HCT116 (cell line): ENCODE data around the gene HAUS6. TPM values are rescaled to one million over a fixed set of nuclear protein-coding genes. Genes with fewer than 3 reads are reported as not detected.

Experiments used
- ATAC-seq: fragments of 200-7000 bp; cut with Tn5 transposase; 2 replicates; pipeline ENCODE4 v1.9.1; 2020; ENCODE audit warnings: mild to moderate bottlenecking, moderate library complexity
- BruUV-seq: library from RNA; stranded (reverse); fragments of 400-500 nt; replicated peaks from 2 replicates; lab custom pipeline; 2021; lab: Mats Ljungman, UMichigan
- CTCF ChIA-PET: fragments of 300-600 bp; sonication (Branson Sonifier 250); formaldehyde crosslinking; loops from one replicate; lab custom pipeline; 2021; ENCODE audit warnings: antibody characterized with exemption; lab: Charles Lee
- POLR2A ChIA-PET: fragments of 300-600, 350-600 bp; sonication (Branson Sonifier 250); formaldehyde crosslinking; loops from one replicate; lab custom pipeline; 2021; ENCODE audit warnings: antibody characterized with exemption; lab: Charles Lee
- RAD21 ChIA-PET, 2 experiments: fragments of 300-600 bp; sonication (Branson Sonifier 250); formaldehyde crosslinking; loops; one replicate each; lab custom pipeline; 2023; ENCODE audit warnings: low total read pairs in 2 of 2; ENCODE audit not compliant: uncharacterized antibody in 2 of 2, unreplicated experiment in 2 of 2, low non-redundant PET in 1 of 2; lab: Charles Lee
- DNase-seq: peaks from one replicate; pipeline ENCODE4 v3.0.0-alpha.2; 2010; ENCODE audit warnings: low read depth, low spot score
- H2AFZ ChIP-seq: fragments of 200-600 bp; shearing (Covaris generic), sonication (generic); 2 replicates; pipeline ENCODE4 v1.6.1; 2017; ENCODE audit warnings: low read depth, mixed run types, mixed read lengths, antibody characterized with exemption, low read length; ENCODE audit not compliant: poor library complexity, severe bottlenecking
- H3K27ac ChIP-seq: 2 replicates; pipeline ENCODE4 v1.5.1; 2012; ENCODE audit warnings: low read depth, low read length
- H3K27me3 ChIP-seq: fragments of 200-600 bp; sonication (generic); 2 replicates; pipeline ENCODE4 v1.6.1; 2016; ENCODE audit warnings: mixed run types, low read length, mixed read lengths; ENCODE audit not compliant: insufficient read depth
- H3K36me3 ChIP-seq, 2 experiments: fragments of 200-500 bp in 1 of 2; fragments of 200-600 bp in 1 of 2; sonication (Bioruptor generic) in 1 of 2; sonication (generic) in 1 of 2; 2 replicates each; pipeline versions ENCODE4 v1.5.1 to v1.6.1; 2014 to 2016; ENCODE audit warnings: low read length in 2 of 2, inconsistent platforms in 1 of 2, mixed read lengths in 1 of 2, mixed run types in 1 of 2; ENCODE audit not compliant: insufficient read depth in 2 of 2, control insufficient read depth in 1 of 2
- H3K4me1 ChIP-seq, 2 experiments: fragments of 200-600 bp in 1 of 2; sonication (generic) in 1 of 2; 2 replicates each; pipeline versions ENCODE4 v1.5.1 to v1.6.1; 2012 to 2017; ENCODE audit warnings: low read length in 2 of 2, inconsistent platforms in 1 of 2, mild to moderate bottlenecking in 1 of 2, mixed read lengths in 1 of 2, mixed run types in 1 of 2, moderate library complexity in 1 of 2; ENCODE audit not compliant: insufficient read depth in 2 of 2, control insufficient read depth in 1 of 2
- H3K4me2 ChIP-seq: fragments of 200-600 bp; sonication (generic); 2 replicates; pipeline ENCODE4 v1.6.1; 2017; ENCODE audit warnings: mixed run types, low read length, mixed read lengths
- H3K4me3 ChIP-seq, 2 experiments: fragments of 200-600 bp in 1 of 2; sonication (generic) in 1 of 2; replicated peaks in 1 of 2; 2 replicates each; pipeline ENCODE4 v1.5.1; 2011 to 2016; ENCODE audit warnings: low read length in 2 of 2, control low read depth in 1 of 2, low read depth in 1 of 2, mild to moderate bottlenecking in 1 of 2, mixed read lengths in 1 of 2, mixed run types in 1 of 2
- H3K79me2 ChIP-seq: fragments of 200-600 bp; sonication (generic); 2 replicates; pipeline ENCODE4 v1.6.1; 2017; ENCODE audit warnings: mild to moderate bottlenecking, mixed run types, low read length, moderate library complexity, mixed read lengths; ENCODE audit not compliant: insufficient read depth
- H3K9ac ChIP-seq: fragments of 200-600 bp; sonication (generic); 2 replicates; pipeline ENCODE4 v1.6.1; 2016; ENCODE audit warnings: low read length, mixed read lengths
- H3K9me2 ChIP-seq: fragments of 200-600 bp; sonication (generic), shearing (Covaris generic); 2 replicates; pipeline ENCODE4 v1.6.1; 2017; ENCODE audit warnings: mixed run types, mild to moderate bottlenecking, moderate library complexity; ENCODE audit not compliant: insufficient read depth
- H3K9me3 ChIP-seq, 2 experiments: fragments of 200-500 bp in 1 of 2; fragments of 200-600 bp in 1 of 2; sonication (Bioruptor generic) in 1 of 2; sonication (generic) in 1 of 2; 2 replicates each; pipeline ENCODE4 v1.6.1; 2014 to 2017; ENCODE audit warnings: low read length in 2 of 2, mixed read lengths in 2 of 2, inconsistent platforms in 1 of 2, low read depth in 1 of 2, mild to moderate bottlenecking in 1 of 2, mixed run types in 1 of 2, moderate library complexity in 1 of 2; ENCODE audit not compliant: control insufficient read depth in 1 of 2, insufficient read depth in 1 of 2
- H4K20me1 ChIP-seq: fragments of 200-600 bp; sonication (generic), shearing (Covaris generic); 2 replicates; pipeline ENCODE4 v1.6.1; 2017; ENCODE audit warnings: mixed run types, mild to moderate bottlenecking, moderate library complexity; ENCODE audit not compliant: insufficient read depth
- REST ChIP-seq: IDR thresholded peaks from 2 replicates; pipeline ENCODE4 v1.6.1; 2012; ENCODE audit warnings: low read depth
- SRF ChIP-seq: IDR thresholded peaks from 2 replicates; pipeline ENCODE4 v1.6.1; 2012; ENCODE audit warnings: low read depth
- TCF7L2 ChIP-seq: IDR thresholded peaks from 2 replicates; pipeline ENCODE4 v1.7.0; 2011; ENCODE audit warnings: borderline replicate concordance, inconsistent platforms; ENCODE audit not compliant: insufficient read depth, insufficient read length; ENCODE audit errors: extremely low read depth
- intact Hi-C: fragments of 100-400 bp; cut with micrococcal nuclease; formaldehyde crosslinking; loops from 2 replicates; pipeline ENCODE4 v1.10.0; 2022
- total RNA-seq: library from RNA; stranded (reverse); gene quantifications from one replicate; pipeline ENCODE4 v1.2.1, GENCODE V29; 2021; ENCODE audit not compliant: unreplicated experiment

The HAUS6 gene
- total RNA-seq, 1 experiment from 2014 or later = 28.8 TPM

GRCh38 chr9:19119801-19120440 lies 17.2 kb upstream of the HAUS6 start (continued):
- no peak for TF ChIP-seq REST

- Histone ChIP-seq H3K9me3 (no peaks in the 10 kb centered on the region), H3K9me2 (no peaks in the 10 kb centered on the region), H3K36me3 (0 out of 4 replicates have a peak, but pooled peaks cover 0 to 2% of the 10 kb centered on the region in 2 experiments), H3K27ac (no peak overlapping the region), H3K79me2 (no peaks in the 10 kb centered on the region), H3K9ac (no peak overlapping the region), H3K4me2 (peak overlapping the region; percentile 15; the same call in 1 of the 2 replicates), H3K4me3 (no peak overlapping the region), H3K4me1 (peaks cover 3 to 35% of the 10 kb centered on the region in 2 experiments; a peak in 2 of 4 replicates), H2AFZ (no peak overlapping the region), H4K20me1 (no peaks in the 10 kb centered on the region), H3K27me3 (no peaks in the 10 kb centered on the region)
- BruUV-seq = no TSS peak
- ATAC-seq (no peak), DNase-seq (no peak)
- ChIA-PET POLR2A (interaction anchor here (0.6 kb wide), 1 partner anchor 16 kb away, joined by 3 read pairs; no protein-coding TSS in a partner anchor), CTCF (no interaction called here), RAD21 (no interaction called here)
- TF ChIP-seq TCF7L2 (no peak), SRF (no peak)
- intact Hi-C loops = no loop called here
Observed at GRCh38 chr9:19119246-19119645, 16.5 kb upstream of the HAUS6 start.
